ENCODE data around the gene NTRK3.

DNA sequence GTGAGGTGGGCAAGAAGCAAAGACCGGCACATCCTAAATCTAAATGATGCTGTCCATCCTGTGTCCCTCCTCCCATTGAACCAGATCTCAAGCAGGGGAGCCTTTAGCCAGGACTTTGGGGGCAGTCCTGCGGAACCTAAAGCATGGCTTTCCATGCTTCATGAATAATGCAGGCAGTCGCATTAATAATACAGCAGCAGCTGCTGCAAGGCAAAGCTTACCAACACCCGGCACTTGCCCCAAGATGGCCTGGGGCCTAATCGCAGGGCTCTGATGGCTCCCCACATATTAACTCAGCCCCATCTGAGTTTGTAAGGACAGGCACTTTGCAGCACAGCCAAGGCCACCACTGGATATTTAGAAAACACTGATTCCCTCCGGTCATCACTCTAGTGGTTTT is 114.4 kb downstream of the NTRK3 start:
- TF ChIP-seq, protein P1, sequence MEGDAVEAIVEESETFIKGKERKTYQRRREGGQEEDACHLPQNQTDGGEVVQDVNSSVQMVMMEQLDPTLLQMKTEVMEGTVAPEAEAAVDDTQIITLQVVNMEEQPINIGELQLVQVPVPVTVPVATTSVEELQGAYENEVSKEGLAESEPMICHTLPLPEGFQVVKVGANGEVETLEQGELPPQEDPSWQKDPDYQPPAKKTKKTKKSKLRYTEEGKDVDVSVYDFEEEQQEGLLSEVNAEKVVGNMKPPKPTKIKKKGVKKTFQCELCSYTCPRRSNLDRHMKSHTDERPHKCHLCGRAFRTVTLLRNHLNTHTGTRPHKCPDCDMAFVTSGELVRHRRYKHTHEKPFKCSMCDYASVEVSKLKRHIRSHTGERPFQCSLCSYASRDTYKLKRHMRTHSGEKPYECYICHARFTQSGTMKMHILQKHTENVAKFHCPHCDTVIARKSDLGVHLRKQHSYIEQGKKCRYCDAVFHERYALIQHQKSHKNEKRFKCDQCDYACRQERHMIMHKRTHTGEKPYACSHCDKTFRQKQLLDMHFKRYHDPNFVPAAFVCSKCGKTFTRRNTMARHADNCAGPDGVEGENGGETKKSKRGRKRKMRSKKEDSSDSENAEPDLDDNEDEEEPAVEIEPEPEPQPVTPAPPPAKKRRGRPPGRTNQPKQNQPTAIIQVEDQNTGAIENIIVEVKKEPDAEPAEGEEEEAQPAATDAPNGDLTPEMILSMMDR (IDR thresholded peaks at IDR 0.05) = no peak
- TF ChIP-seq POLR2A (IDR thresholded peaks at IDR 0.05) = no peak
